CD14-positive monocyte (primary cell): Measurements from ENCODE around the gene RDH14. TPM values are rescaled to one million over a fixed set of nuclear protein-coding genes. Genes with fewer than 3 reads are reported as not detected.

Experiments
- DNase-seq, 3 donors: peaks; one replicate each; pipeline ENCODE4 v3.0.0-alpha.2; 2011 to 2022
- H2AFZ ChIP-seq: 2 replicates; pipeline ENCODE4 v1.6.0; 2012; ENCODE audit warnings: mild to moderate bottlenecking, low read depth, low read length, inconsistent platforms; ENCODE audit not compliant: insufficient read depth, poor library complexity, severe bottlenecking
- H3K27ac ChIP-seq, 2 donors: 1 replicate in 1 of 2; 2 replicates in 1 of 2; pipeline ENCODE4 v1.5.1; 2012 to 2013; ENCODE audit warnings: low read length in 2 of 2, control low read depth in 1 of 2, inconsistent platforms in 1 of 2, low read depth in 1 of 2, mild to moderate bottlenecking in 1 of 2
- H3K27me3 ChIP-seq, 2 donors: one replicate each; pipeline versions ENCODE4 v1.6.0 to v1.6.1; 2011 to 2013; ENCODE audit warnings: low read length in 2 of 2; ENCODE audit not compliant: control insufficient read depth in 2 of 2, insufficient read depth in 2 of 2
- H3K36me3 ChIP-seq, 2 donors: replicated peaks in 1 of 2; 1 replicate in 1 of 2; 2 replicates in 1 of 2; pipeline versions ENCODE4 v1.5.1 to v1.6.1; 2012 to 2013; ENCODE audit warnings: low read length in 2 of 2, control low read depth in 1 of 2, inconsistent platforms in 1 of 2, mild to moderate bottlenecking in 1 of 2; ENCODE audit not compliant: insufficient read depth in 2 of 2, control insufficient read depth in 1 of 2
- H3K4me1 ChIP-seq, 2 donors: 1 replicate in 1 of 2; 2 replicates in 1 of 2; pipeline versions ENCODE4 v1.5.1 to v1.6.1; 2012 to 2013; ENCODE audit warnings: low read length in 2 of 2, control low read depth in 1 of 2, inconsistent platforms in 1 of 2, mild to moderate bottlenecking in 1 of 2, moderate library complexity in 1 of 2; ENCODE audit not compliant: insufficient read depth in 2 of 2, control insufficient read depth in 1 of 2
- H3K4me2 ChIP-seq: replicated peaks from 2 replicates; pipeline ENCODE3; 2012; ENCODE audit warnings: low read length, moderate library complexity, mild to moderate bottlenecking; ENCODE audit not compliant: poor library complexity, severe bottlenecking; ENCODE audit errors: extremely low read depth
- H3K4me3 ChIP-seq, 3 experiments: fragments of 200-600 bp in 1 of 3; sonication (generic) in 1 of 3; replicated peaks in 1 of 3; 1 replicate in 2 of 3; 2 replicates in 1 of 3; pipeline ENCODE4 v1.5.1; 2011 to 2013; ENCODE audit warnings: low read length in 3 of 3, mild to moderate bottlenecking in 3 of 3, control low read depth in 2 of 3, low read depth in 2 of 3, inconsistent platforms in 1 of 3, moderate library complexity in 1 of 3
- H3K79me2 ChIP-seq: 2 replicates; pipeline ENCODE4 v1.6.0; 2012; ENCODE audit warnings: mild to moderate bottlenecking, control low read depth, inconsistent platforms, low read length, moderate library complexity; ENCODE audit not compliant: insufficient read depth
- H3K9ac ChIP-seq: 2 replicates; pipeline ENCODE4 v1.6.0; 2017; ENCODE audit warnings: low read length, mild to moderate bottlenecking; ENCODE audit not compliant: insufficient read depth, poor library complexity, severe bottlenecking
- H3K9me3 ChIP-seq, 2 donors: replicated peaks in 1 of 2; 1 replicate in 1 of 2; 2 replicates in 1 of 2; pipeline versions ENCODE4 v1.5.1 to v1.6.1; 2012 to 2013; ENCODE audit warnings: low read length in 2 of 2, control low read depth in 1 of 2; ENCODE audit not compliant: control insufficient read depth in 1 of 2, insufficient read depth in 1 of 2
- H4K20me1 ChIP-seq: 2 replicates; pipeline ENCODE4 v1.6.0; 2012; ENCODE audit warnings: mild to moderate bottlenecking, low read length, control low read depth, moderate library complexity; ENCODE audit not compliant: insufficient read depth
- H3K27ac Mint-ChIP-seq, 7 donors: one replicate each; pipeline ENCODE4 v1.8.0; 2020; ENCODE audit warnings: mild to moderate bottlenecking in 7 of 7, mixed read lengths in 7 of 7, moderate library complexity in 6 of 7, inconsistent platforms in 2 of 7
- H3K27me3 Mint-ChIP-seq, 3 donors: one replicate each; pipeline ENCODE4 v1.8.0; 2021 to 2022; ENCODE audit warnings: low read depth in 3 of 3, mild to moderate bottlenecking in 3 of 3, mixed read lengths in 3 of 3, moderate library complexity in 3 of 3, inconsistent platforms in 1 of 3
- H3K36me3 Mint-ChIP-seq, 2 donors: one replicate each; pipeline ENCODE4 v1.8.0; 2020; ENCODE audit warnings: mixed read lengths in 2 of 2, inconsistent platforms in 1 of 2, mild to moderate bottlenecking in 1 of 2
- H3K4me1 Mint-ChIP-seq: one replicate; pipeline ENCODE4 v1.8.0; 2020; ENCODE audit warnings: mild to moderate bottlenecking, mixed read lengths
- H3K4me3 Mint-ChIP-seq, 2 donors: one replicate each; pipeline ENCODE4 v1.8.0; 2020; ENCODE audit warnings: mild to moderate bottlenecking in 2 of 2, mixed read lengths in 2 of 2, moderate library complexity in 1 of 2
- H3K9me3 Mint-ChIP-seq, 7 donors: one replicate each; pipeline ENCODE4 v1.8.0; 2020 to 2022; ENCODE audit warnings: mixed read lengths in 7 of 7, mild to moderate bottlenecking in 6 of 7, moderate library complexity in 6 of 7, inconsistent platforms in 2 of 7
- CTCF ChIP-seq: fragments of 200-600 bp; IDR thresholded peaks from one replicate; pipeline ENCODE4 v1.8.0; 2022; ENCODE audit warnings: antibody characterized with exemption, mild to moderate bottlenecking
- WGBS: methylation state at CpG from one replicate; pipeline ENCODE4 v1.1.5; 2013; ENCODE audit warnings: missing lambda C conversion rate; ENCODE audit not compliant: insufficient coverage; 5-methylcytosine and 5-hydroxymethylcytosine counted together
- intact Hi-C, 2 donors: fragments of 100-400 bp; cut with micrococcal nuclease; formaldehyde crosslinking; loops; one replicate each; pipeline versions ENCODE4 v1.15.0 to v1.15.1; 2023
- polyA plus RNA-seq, 3 donors: library from polyadenylated mRNA; depleted of rRNA in 1 of 3; unstranded in 2 of 3; stranded (reverse) in 1 of 3; fragments of 300-500 nt in 2 of 3; fragments of >200 nt in 1 of 3; fragmentation: Illumina TruSeq in 2 of 3; gene quantifications; 1 replicate in 2 of 3; 2 replicates in 1 of 3; pipeline ENCODE4 v1.2.3, GENCODE V29; 2012 to 2021

RDH14 gene
- polyA plus RNA-seq, 3 donors, result 5.5 to 16.3 (median 14.3) TPM

- H3K9me3 Mint-ChIP-seq, result peaks cover 0 to 2% (median 0%) of the 10 kb centered on the region in 7 donors
- peaks cover under 1 to 1% of the 10 kb centered on the region in 2 donors for H3K36me3 Mint-ChIP-seq
- H2AFZ ChIP-seq, result no peak overlapping the region
- H3K4me1 Mint-ChIP-seq, result no peaks in the 10 kb centered on the region
- H3K9me3 ChIP-seq, result no peaks in the 10 kb centered on the region
- no peaks in the 10 kb centered on the region for H3K36me3 ChIP-seq
- H3K4me2 ChIP-seq, result no peak overlapping the region
- H3K27ac ChIP-seq, result no peak overlapping the region
- no peak overlapping the region for H3K27ac Mint-ChIP-seq
- DNase-seq, result no peak
- H3K79me2 ChIP-seq, result no peaks in the 10 kb centered on the region
- H3K4me3 Mint-ChIP-seq, result no peak overlapping the region
- H3K27me3 Mint-ChIP-seq, result no peaks in the 10 kb centered on the region
- intact Hi-C loops, result no loop called here
- no peak overlapping the region for H3K4me3 ChIP-seq
- no peak overlapping the region for H3K9ac ChIP-seq
- no CpG with 5 or more reads among the region's 2 CpGs for WGBS
- H4K20me1 ChIP-seq, result no peaks in the 10 kb centered on the region
- no peak for TF ChIP-seq CTCF
- no peaks in the 10 kb centered on the region for H3K4me1 ChIP-seq
- no peaks in the 10 kb centered on the region for H3K27me3 ChIP-seq
Measured at GRCh38 chr2:18546567-18546966, 13.9 kb downstream of the RDH14 start.

GRCh38 chr2:18545384-18545783, 15.1 kb downstream of the RDH14 start:
- Histone ChIP-seq H3K9ac (no peak overlapping the region), H3K27ac (no peak overlapping the region), H3K79me2 (no peaks in the 10 kb centered on the region), H3K4me3 (no peak overlapping the region), H3K9me3 (no peaks in the 10 kb centered on the region), H2AFZ (no peak overlapping the region), H3K27me3 (no peaks in the 10 kb centered on the region), H3K36me3 (no peaks in the 10 kb centered on the region), H3K4me1 (no peaks in the 10 kb centered on the region), H3K4me2 (no peak overlapping the region), H4K20me1 (no peaks in the 10 kb centered on the region)
- Mint-ChIP-seq H3K4me1 (no peaks in the 10 kb centered on the region), H3K27ac (no peak overlapping the region), H3K27me3 (peaks cover 0 to 2% (median 0%) of the 10 kb centered on the region in 3 donors), H3K9me3 (peaks cover 0 to 2% (median 0%) of the 10 kb centered on the region in 7 donors), H3K36me3 (no peaks in the 10 kb centered on the region), H3K4me3 (no peak overlapping the region)
- no peak for DNase-seq
- intact Hi-C loops, result no loop called here
- no peak for TF ChIP-seq CTCF
- WGBS, result 88% methylated on average over 1 of the region's 4 CpGs
